Natural killer cell (primary cell): ENCODE measurements around the gene SPATS2L. TPM values are rescaled to one million over a fixed set of nuclear protein-coding genes. Genes with fewer than 3 reads are reported as not detected.

Experiments
- ATAC-seq, 3 donors: fragments of 150-1000 bp in 2 of 3; fragments of 200-7000 bp in 1 of 3; cut with Tn5 transposase; 1 replicate in 1 of 3; 2 replicates in 2 of 3; pipeline ENCODE4 v1.10.0; 2021; ENCODE audit warnings: mild to moderate bottlenecking in 2 of 3, moderate library complexity in 2 of 3
- DNase-seq, 2 donors: peaks; one replicate each; pipeline versions ENCODE4 v3.0.0 to v3.0.0-alpha.2; 2013 to 2021; ENCODE audit warnings: mixed read lengths in 1 of 2
- H3K27ac ChIP-seq: one replicate; pipeline ENCODE4 v1.5.1; 2013; ENCODE audit warnings: mild to moderate bottlenecking, low read length
- H3K27me3 ChIP-seq: one replicate; pipeline ENCODE4 v1.6.1; 2013; ENCODE audit warnings: low read length; ENCODE audit not compliant: control insufficient read depth, insufficient read depth
- H3K36me3 ChIP-seq: one replicate; pipeline ENCODE4 v1.6.1; 2013; ENCODE audit warnings: low read length; ENCODE audit not compliant: control insufficient read depth, insufficient read depth
- H3K4me1 ChIP-seq: one replicate; pipeline ENCODE4 v1.6.1; 2013; ENCODE audit warnings: low read length; ENCODE audit not compliant: control insufficient read depth, insufficient read depth
- H3K4me3 ChIP-seq: one replicate; pipeline ENCODE4 v1.5.1; 2013; ENCODE audit warnings: low read length
- H3K9me3 ChIP-seq: one replicate; pipeline ENCODE4 v1.6.1; 2013; ENCODE audit warnings: low read length; ENCODE audit not compliant: control insufficient read depth, insufficient read depth
- H3K27ac Mint-ChIP-seq, 2 donors: one replicate each; pipeline ENCODE4 v1.8.0; 2022; ENCODE audit warnings: mild to moderate bottlenecking in 2 of 2, mixed read lengths in 2 of 2, moderate library complexity in 1 of 2
- H3K27me3 Mint-ChIP-seq, 2 donors: one replicate each; pipeline ENCODE4 v1.8.0; 2022; ENCODE audit warnings: low read depth in 2 of 2, mixed read lengths in 2 of 2
- H3K36me3 Mint-ChIP-seq: one replicate; pipeline ENCODE4 v1.8.0; 2022; ENCODE audit warnings: mixed read lengths
- H3K4me1 Mint-ChIP-seq, 2 donors: one replicate each; pipeline ENCODE4 v1.8.0; 2022; ENCODE audit warnings: mixed read lengths in 2 of 2
- H3K4me3 Mint-ChIP-seq: one replicate; pipeline ENCODE4 v1.8.0; 2022; ENCODE audit warnings: mild to moderate bottlenecking, moderate library complexity, mixed read lengths
- H3K9me3 Mint-ChIP-seq, 2 donors: one replicate each; pipeline ENCODE4 v1.8.0; 2022; ENCODE audit warnings: mixed read lengths in 2 of 2
- CTCF ChIP-seq: fragments of 200-600 bp; IDR thresholded peaks from one replicate; pipeline ENCODE4 v1.8.0; 2022; ENCODE audit warnings: antibody characterized with exemption
- WGBS: methylation state at CpG from one replicate; pipeline ENCODE4 v1.1.7; 2013; ENCODE audit warnings: missing lambda C conversion rate; ENCODE audit not compliant: insufficient coverage; 5-methylcytosine and 5-hydroxymethylcytosine counted together
- intact Hi-C: fragments of 100-400 bp; cut with micrococcal nuclease; formaldehyde crosslinking; loops from one replicate; pipeline ENCODE4 v1.14.2; 2022
- total RNA-seq, 4 donors: library from RNA; stranded (reverse); fragments of 120-200 nt in 1 of 4; gene quantifications; one replicate each; pipeline versions ENCODE4 v1.2.3 to v1.2.4, GENCODE V29; 2013 to 2022

SPATS2L gene
- total RNA-seq, 3 donors from 2014 or later (not counting 1 experiment from before 2014, with no cell fraction given) = 3.8 to 10.9 (median 4.4) TPM

GRCh38 chr2:200321780-200322534 lies 15.5 kb downstream of the SPATS2L start:
- Mint-ChIP-seq H3K27me3 (no peaks in the 10 kb centered on the region), H3K9me3 (no peaks in the 10 kb centered on the region), H3K4me3 (no peak overlapping the region), H3K27ac (no peak overlapping the region), H3K4me1 (no peaks in the 10 kb centered on the region), H3K36me3 (no peaks in the 10 kb centered on the region)
- TF ChIP-seq CTCF = no peak
- Histone ChIP-seq H3K27ac (no peak overlapping the region), H3K27me3 (no peaks in the 10 kb centered on the region), H3K9me3 (no peaks in the 10 kb centered on the region), H3K4me1 (no peaks in the 10 kb centered on the region), H3K4me3 (no peak overlapping the region), H3K36me3 (no peaks in the 10 kb centered on the region)
- DNase-seq (no peak), ATAC-seq (no peak)
- 76% methylated on average over 5 of the region's 6 CpGs for WGBS
- intact Hi-C loops = no loop called here

- Mint-ChIP-seq H3K4me3 (no peak overlapping the region), H3K27ac (no peak overlapping the region), H3K9me3 (no peaks in the 10 kb centered on the region), H3K4me1 (no peaks in the 10 kb centered on the region), H3K36me3 (no peaks in the 10 kb centered on the region), H3K27me3 (no peaks in the 10 kb centered on the region)
- Histone ChIP-seq H3K36me3 (no peaks in the 10 kb centered on the region), H3K4me3 (no peak overlapping the region), H3K27me3 (no peaks in the 10 kb centered on the region), H3K4me1 (no peaks in the 10 kb centered on the region), H3K27ac (no peak overlapping the region), H3K9me3 (no peaks in the 10 kb centered on the region)
- ATAC-seq (no peak), DNase-seq (no peak)
- no peak for TF ChIP-seq CTCF
- intact Hi-C loops = no loop called here
- 85% methylated on average over 1 of the region's 1 CpG for WGBS
Measured at GRCh38 chr2:200322607-200323006, 16.1 kb downstream of the SPATS2L start.

- Mint-ChIP-seq H3K4me1 (no peaks in the 10 kb centered on the region), H3K36me3 (no peaks in the 10 kb centered on the region), H3K27me3 (no peaks in the 10 kb centered on the region), H3K27ac (no peak overlapping the region), H3K9me3 (no peaks in the 10 kb centered on the region), H3K4me3 (no peak overlapping the region)
- no peaks in the 10 kb centered on the region for H3K36me3 ChIP-seq
- H3K9me3 ChIP-seq = no peaks in the 10 kb centered on the region
- H3K4me3 ChIP-seq = no peak overlapping the region
- intact Hi-C loops = no loop called here
- no peak overlapping the region for H3K27ac ChIP-seq
- no peak for TF ChIP-seq CTCF
- no peak for DNase-seq
- ATAC-seq = no peak
- H3K27me3 ChIP-seq = no peaks in the 10 kb centered on the region
- WGBS = 100% methylated on average over 1 of the region's 1 CpG
- H3K4me1 ChIP-seq = no peaks in the 10 kb centered on the region
Measured at GRCh38 chr2:200324362-200324761, 17.9 kb downstream of the SPATS2L start.

GRCh38 chr2:200329384-200329783 lies 22.9 kb downstream of the SPATS2L start:
- ATAC-seq (no peak), DNase-seq (no peak)
- H3K4me1 ChIP-seq = no peaks in the 10 kb centered on the region
- no peak overlapping the region for H3K4me3 ChIP-seq
- Mint-ChIP-seq H3K4me1 (no peaks in the 10 kb centered on the region), H3K36me3 (no peaks in the 10 kb centered on the region), H3K4me3 (no peak overlapping the region), H3K9me3 (no peaks in the 10 kb centered on the region), H3K27ac (no peak overlapping the region), H3K27me3 (no peaks in the 10 kb centered on the region)
- no peaks in the 10 kb centered on the region for H3K9me3 ChIP-seq
- no peak for TF ChIP-seq CTCF
- no peak overlapping the region for H3K27ac ChIP-seq
- H3K36me3 ChIP-seq = no peaks in the 10 kb centered on the region
- no peaks in the 10 kb centered on the region for H3K27me3 ChIP-seq
- intact Hi-C loops = no loop called here
- 83% methylated on average over 1 of the region's 2 CpGs for WGBS
